OCI-LY3 (cell line): ENCODE results near the gene LRP5.
A peak's percentile ranks its signal among the peaks of the same experiment; 100 is the strongest.
"Not testable (repeated sequence)": the region's sequence is repeated elsewhere in the genome, so short reads cannot be mapped to it uniquely, and the experiment has no call there.

ENCODE experiments used
- H2AFZ ChIP-seq: fragments of 200-600, 300-600 bp; shearing (Covaris generic); 2 replicates; pipeline ENCODE4 v1.6.0; 2014; ENCODE audit warnings: antibody characterized with exemption, low read depth, low read length
- H3K27ac ChIP-seq: fragments of 200-600, 300-600 bp; sonication (generic); 2 replicates; pipeline ENCODE4 v1.5.1; 2014; ENCODE audit warnings: mild to moderate bottlenecking, low read length, moderate library complexity, mixed read lengths
- H3K27me3 ChIP-seq: fragments of 200-600, 300-600 bp; sonication (generic); 2 replicates; pipeline ENCODE4 v1.6.1; 2014; ENCODE audit warnings: low read depth, low read length, mixed read lengths
- H3K36me3 ChIP-seq: fragments of 200-600, 300-600 bp; sonication (generic); replicated peaks from 2 replicates; pipeline ENCODE3; 2014; ENCODE audit warnings: low read depth, low read length, mixed read lengths
- H3K4me1 ChIP-seq: fragments of 300-600, 200-600 bp; sonication (generic); 2 replicates; pipeline ENCODE4 v1.6.1; 2014; ENCODE audit warnings: low read length, mixed read lengths
- H3K4me2 ChIP-seq: fragments of 200-600, 300-600 bp; sonication (generic); 2 replicates; pipeline ENCODE4 v1.6.1; 2014; ENCODE audit warnings: low read length, mixed read lengths
- H3K4me3 ChIP-seq: fragments of 300-600, 200-600 bp; sonication (generic); 2 replicates; pipeline ENCODE4 v1.5.1; 2014; ENCODE audit warnings: antibody characterized with exemption, mild to moderate bottlenecking, low read length, moderate library complexity
- H3K79me2 ChIP-seq: fragments of 300-600, 200-600 bp; shearing (Covaris generic); 2 replicates; pipeline ENCODE4 v1.6.1; 2014; ENCODE audit warnings: mild to moderate bottlenecking, low read length, mixed read lengths
- H3K9ac ChIP-seq: fragments of 300-600, 200-600 bp; shearing (Covaris generic); 2 replicates; pipeline ENCODE4 v1.6.0; 2014; ENCODE audit warnings: mild to moderate bottlenecking, low read length, moderate library complexity
- H3K9me3 ChIP-seq: fragments of 200-600, 300-600 bp; shearing (Covaris generic); 2 replicates; pipeline ENCODE4 v1.6.1; 2014; ENCODE audit warnings: low read length, mixed read lengths; ENCODE audit not compliant: insufficient read depth
- H4K20me1 ChIP-seq: fragments of 200-600, 300-600 bp; sonication (generic); 2 replicates; pipeline ENCODE4 v1.6.1; 2016; ENCODE audit warnings: low read length, mixed read lengths; ENCODE audit not compliant: insufficient read depth
- EZH2phosphoT487 ChIP-seq: fragments of 200-600 bp; shearing (Covaris generic); IDR thresholded peaks from 2 replicates; pipeline ENCODE4 v1.6.1; 2018; ENCODE audit warnings: antibody characterized with exemption, mixed run types, low read depth
- TF ChIP-seq, protein P1 (sequence below): fragments of 200-600, 300-600 bp; sonication (generic); IDR thresholded peaks from 2 replicates; pipeline ENCODE4 v1.5.1; 2014; ENCODE audit warnings: antibody characterized with exemption, low read length, low read depth

Gene LRP5

DNA sequence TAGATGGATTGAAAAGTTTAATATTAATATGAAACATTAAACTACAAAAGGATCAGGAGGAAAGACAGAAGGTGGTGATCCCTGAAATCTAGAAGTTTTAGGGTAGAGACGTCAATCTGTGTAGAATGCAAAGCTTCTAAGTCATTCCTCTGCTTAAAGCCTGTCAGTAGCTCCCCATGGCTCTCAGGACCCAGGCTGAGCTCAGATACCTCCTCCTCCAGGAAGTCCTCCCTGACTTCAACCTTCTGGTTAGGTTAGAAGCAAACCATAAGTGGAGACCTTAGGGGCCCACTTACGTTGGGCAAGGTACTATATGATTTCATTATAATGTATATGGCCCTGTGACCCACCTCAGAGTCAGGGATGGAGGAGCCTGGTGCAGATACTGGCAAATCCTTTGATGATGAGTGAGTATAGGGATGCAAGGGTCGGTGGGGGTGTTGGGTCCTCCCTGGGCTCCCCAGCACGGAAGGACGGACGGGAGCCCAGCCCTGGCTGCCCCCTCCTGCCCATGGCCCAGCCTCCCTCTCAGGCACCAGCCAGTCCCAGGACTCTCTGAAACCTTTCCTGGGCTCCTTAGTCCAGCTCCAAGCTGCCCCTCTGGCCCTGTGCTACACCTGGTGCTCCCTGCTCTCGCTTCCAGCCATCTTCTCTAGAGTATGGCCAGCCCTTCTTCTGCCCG, 145.0 kb downstream of the LRP5 start:
- Histone ChIP-seq H3K4me2 (0 out of 2 replicates have a peak overlapping the region, but pooled peaks have one; percentile 36), H3K27me3 (peaks cover 10% of the 10 kb centered on the region)
- no peak for TF ChIP-seq EZH2phosphoT487
- TF ChIP-seq, protein P1, sequence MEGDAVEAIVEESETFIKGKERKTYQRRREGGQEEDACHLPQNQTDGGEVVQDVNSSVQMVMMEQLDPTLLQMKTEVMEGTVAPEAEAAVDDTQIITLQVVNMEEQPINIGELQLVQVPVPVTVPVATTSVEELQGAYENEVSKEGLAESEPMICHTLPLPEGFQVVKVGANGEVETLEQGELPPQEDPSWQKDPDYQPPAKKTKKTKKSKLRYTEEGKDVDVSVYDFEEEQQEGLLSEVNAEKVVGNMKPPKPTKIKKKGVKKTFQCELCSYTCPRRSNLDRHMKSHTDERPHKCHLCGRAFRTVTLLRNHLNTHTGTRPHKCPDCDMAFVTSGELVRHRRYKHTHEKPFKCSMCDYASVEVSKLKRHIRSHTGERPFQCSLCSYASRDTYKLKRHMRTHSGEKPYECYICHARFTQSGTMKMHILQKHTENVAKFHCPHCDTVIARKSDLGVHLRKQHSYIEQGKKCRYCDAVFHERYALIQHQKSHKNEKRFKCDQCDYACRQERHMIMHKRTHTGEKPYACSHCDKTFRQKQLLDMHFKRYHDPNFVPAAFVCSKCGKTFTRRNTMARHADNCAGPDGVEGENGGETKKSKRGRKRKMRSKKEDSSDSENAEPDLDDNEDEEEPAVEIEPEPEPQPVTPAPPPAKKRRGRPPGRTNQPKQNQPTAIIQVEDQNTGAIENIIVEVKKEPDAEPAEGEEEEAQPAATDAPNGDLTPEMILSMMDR: no peak

DNA sequence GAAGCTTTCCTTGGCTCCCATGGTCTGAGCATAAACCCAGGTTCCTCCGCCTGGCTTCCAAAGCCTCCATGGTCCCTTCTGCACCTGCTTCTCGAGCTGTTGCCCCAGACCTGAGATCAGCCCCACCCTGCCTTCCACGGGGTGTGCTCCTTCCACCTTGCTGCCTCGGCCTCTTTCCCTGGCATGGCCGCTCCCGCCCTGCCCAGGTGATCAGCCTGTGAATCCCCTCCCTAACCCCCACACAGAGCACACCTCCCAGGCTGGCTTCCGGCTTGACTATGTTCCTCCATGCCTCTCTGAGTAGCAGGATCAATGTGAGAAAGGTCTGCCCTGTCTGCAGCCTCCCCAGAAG, 145.5 kb downstream of the LRP5 start:
- H3K9me3 ChIP-seq: no peaks in the 10 kb centered on the region

More for the DNA sequence above, 145.0 kb downstream of the LRP5 start:
- Histone ChIP-seq H4K20me1 (peaks cover 13% of the 10 kb centered on the region), H3K4me1 (peaks cover 16% of the 10 kb centered on the region), H3K9me3 (no peaks in the 10 kb centered on the region), H3K79me2 (peaks cover 18% of the 10 kb centered on the region), H3K36me3 (peaks cover under 1% of the 10 kb centered on the region), H3K4me3 (no peak overlapping the region), H3K27ac (no peak overlapping the region), H3K9ac (no peak overlapping the region), H2AFZ (no peak overlapping the region)

DNA sequence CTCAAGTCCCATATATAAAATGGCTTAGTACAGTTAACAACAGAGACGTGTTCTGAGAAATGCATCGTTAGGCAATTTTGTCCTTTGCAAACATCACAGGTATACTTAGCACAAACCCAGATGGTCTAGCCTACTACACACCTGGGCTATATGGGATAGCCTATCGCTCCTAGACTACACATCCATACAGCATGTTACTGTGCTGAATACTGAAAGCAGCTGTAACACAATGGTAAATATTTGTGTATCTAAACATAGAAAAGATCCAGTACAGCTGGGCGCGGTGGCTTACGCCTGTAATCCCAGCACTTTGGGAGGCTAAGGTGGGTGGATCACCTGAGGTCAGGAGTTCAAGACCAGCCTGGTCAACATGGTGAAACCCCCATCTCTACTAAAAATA, 145.9 kb downstream of the LRP5 start:
- H3K27ac ChIP-seq, H3K9ac ChIP-seq, H3K9me3 ChIP-seq, H2AFZ ChIP-seq, H3K27me3 ChIP-seq, H3K36me3 ChIP-seq: not testable (repeated sequence)
- peaks cover 28% of the 10 kb centered on the region for H3K79me2 ChIP-seq
- H3K4me1 ChIP-seq: peaks cover 22% of the 10 kb centered on the region
- peak overlapping the region; percentile 36 for H3K4me2 ChIP-seq
- peak overlapping the region; percentile 10; the same call in 1 of the 2 replicates for H3K4me3 ChIP-seq
- H4K20me1 ChIP-seq: peaks cover 23% of the 10 kb centered on the region

More for the DNA sequence above, 145.5 kb downstream of the LRP5 start:
- H3K4me2 ChIP-seq: peak overlapping the region; percentile 36
- H3K27me3 ChIP-seq: peaks cover 10% of the 10 kb centered on the region
- H2AFZ ChIP-seq: no peak overlapping the region
- TF ChIP-seq, protein P1: no peak
- TF ChIP-seq EZH2phosphoT487: no peak
- H3K9ac ChIP-seq: no peak overlapping the region
- H3K4me3 ChIP-seq: peak overlapping the region; percentile 10; the same call in 1 of the 2 replicates
- no peak overlapping the region for H3K27ac ChIP-seq
- H3K4me1 ChIP-seq: peaks cover 21% of the 10 kb centered on the region
- H3K36me3 ChIP-seq: peaks cover 5% of the 10 kb centered on the region
- H3K79me2 ChIP-seq: peaks cover 23% of the 10 kb centered on the region
- H4K20me1 ChIP-seq: peaks cover 18% of the 10 kb centered on the region

DNA sequence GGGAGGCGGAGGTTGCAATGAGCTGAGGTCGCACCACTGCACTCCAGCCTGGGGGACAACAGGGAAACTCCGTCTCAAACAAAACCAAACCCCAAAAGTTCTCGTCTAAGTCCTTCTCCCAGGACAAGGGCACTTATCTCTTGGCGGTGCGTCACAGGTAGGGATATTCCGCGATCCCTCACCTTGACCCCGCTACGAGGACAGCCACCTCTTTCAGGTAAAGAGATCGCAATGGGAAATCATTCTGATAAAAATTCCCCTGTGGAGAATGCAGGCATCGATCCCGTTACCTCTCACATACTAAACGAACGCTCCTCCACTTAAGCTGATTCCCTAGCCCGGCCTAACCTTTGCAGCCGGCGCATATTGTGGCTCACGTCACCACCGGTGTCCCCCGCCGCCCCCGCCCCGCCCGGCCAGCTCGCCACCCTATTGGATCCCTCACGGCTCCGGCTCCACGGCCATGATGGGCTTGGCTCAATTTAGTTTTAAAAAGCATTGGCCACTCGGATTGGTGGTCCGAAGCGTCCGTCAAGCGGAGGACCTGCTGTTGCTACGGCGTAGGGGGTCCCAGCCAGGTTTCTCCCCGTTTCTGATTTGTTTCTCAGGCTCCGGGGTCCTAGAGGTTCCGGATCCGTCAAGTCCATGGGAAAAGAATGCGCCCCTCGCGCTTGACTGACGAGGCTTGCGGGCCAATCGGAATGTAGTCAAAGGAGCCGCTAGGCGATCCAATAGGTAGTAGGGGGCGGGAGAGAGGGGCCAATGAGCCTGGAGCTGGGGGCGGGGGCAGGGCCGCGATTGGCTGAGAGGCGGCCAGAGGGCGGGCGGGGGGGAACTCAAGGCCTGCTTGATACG, 147.7 kb downstream of the LRP5 start:
- Histone ChIP-seq H3K9me3 (no peaks in the 10 kb centered on the region), H3K79me2 (peaks cover 46% of the 10 kb centered on the region), H3K4me3 (peak overlapping the region; percentile 98), H3K4me2 (peak overlapping the region; percentile 62), H4K20me1 (peaks cover 41% of the 10 kb centered on the region), H3K27ac (peak overlapping the region; percentile 63), H3K36me3 (peaks cover 5% of the 10 kb centered on the region), H3K27me3 (peaks cover 9% of the 10 kb centered on the region), H2AFZ (peak overlapping the region; percentile 96), H3K9ac (peak overlapping the region; percentile 87), H3K4me1 (peaks cover 22% of the 10 kb centered on the region)
- TF ChIP-seq, protein P1: no peak
- TF ChIP-seq EZH2phosphoT487: no peak
